Activated CD8-positive, alpha-beta T cell treated with anti-CD3 and anti-CD28 coated beads, Interleukin-2, amount 10 ng/mL, durations not matched to agents 7 days and 5 days (primary cell): ENCODE measurements around the gene GRHL3. TPM values are rescaled to one million over a fixed set of nuclear protein-coding genes. Genes with fewer than 3 reads are reported as not detected.

ENCODE experiments used
- ATAC-seq: fragments of 150-1000 bp; cut with Tn5 transposase; one replicate; pipeline ENCODE4 v1.10.0; 2021; ENCODE audit warnings: moderate library complexity
- CTCF ChIA-PET: fragments of 350-600 bp; sonication (Branson Sonifier 250); formaldehyde crosslinking; loops from one replicate; lab custom pipeline; 2021; ENCODE audit warnings: antibody characterized with exemption; lab: Charles Lee
- POLR2A ChIA-PET: fragments of 350-600 bp; sonication (Branson Sonifier 250); formaldehyde crosslinking; loops from one replicate; lab custom pipeline; 2021; ENCODE audit warnings: antibody characterized with exemption; lab: Charles Lee
- DNase-seq: peaks from one replicate; pipeline ENCODE4 v3.0.0-alpha.2; 2020
- H3K27ac Mint-ChIP-seq: one replicate; pipeline ENCODE4 v1.8.0; 2021; ENCODE audit warnings: mild to moderate bottlenecking, mixed read lengths
- H3K27me3 Mint-ChIP-seq: one replicate; pipeline ENCODE4 v1.8.0; 2021; ENCODE audit warnings: low read depth, mixed read lengths
- H3K36me3 Mint-ChIP-seq: one replicate; pipeline ENCODE4 v1.8.0; 2021; ENCODE audit warnings: low read depth, mixed read lengths
- H3K4me1 Mint-ChIP-seq: one replicate; pipeline ENCODE4 v1.8.0; 2021; ENCODE audit warnings: low read depth, mixed read lengths
- H3K4me3 Mint-ChIP-seq: one replicate; pipeline ENCODE4 v1.8.0; 2021; ENCODE audit warnings: mild to moderate bottlenecking, mixed read lengths
- H3K9me3 Mint-ChIP-seq: one replicate; pipeline ENCODE4 v1.8.0; 2022; ENCODE audit warnings: mixed read lengths; ENCODE audit not compliant: insufficient read depth
- total RNA-seq, 2 experiments: library from RNA; stranded (reverse); gene quantifications; one replicate each; pipeline ENCODE4 v1.2.3, GENCODE V29; 2021

Gene GRHL3
- total RNA-seq, 2 experiments from 2014 or later, result not detected

GRCh38 chr1:24348196-24348595 is 29.0 kb downstream of the GRHL3 start:
- Mint-ChIP-seq H3K4me1 (peaks cover 22% of the 10 kb centered on the region), H3K27me3 (peaks cover 7% of the 10 kb centered on the region), H3K27ac (no peak overlapping the region), H3K4me3 (no peak overlapping the region), H3K36me3 (no peaks in the 10 kb centered on the region), H3K9me3 (no peaks in the 10 kb centered on the region)
- ChIA-PET POLR2A (interaction anchor here (0.6 kb wide), 1 partner anchor 511 kb away, joined by 4 read pairs; no protein-coding TSS in a partner anchor), CTCF (no interaction called here)
- DNase-seq (no peak), ATAC-seq (no peak)

GRCh38 chr1:24349891-24350290 is 30.7 kb downstream of the GRHL3 start:
- H3K27me3 Mint-ChIP-seq, result peaks cover 7% of the 10 kb centered on the region
- H3K4me1 Mint-ChIP-seq, result peaks cover 22% of the 10 kb centered on the region
- ChIA-PET POLR2A (no interaction called here), CTCF (no interaction called here)
- no peak overlapping the region for H3K27ac Mint-ChIP-seq
- no peaks in the 10 kb centered on the region for H3K9me3 Mint-ChIP-seq
- no peak overlapping the region for H3K4me3 Mint-ChIP-seq
- H3K36me3 Mint-ChIP-seq, result no peaks in the 10 kb centered on the region
- DNase-seq (no peak), ATAC-seq (no peak)

GRCh38 chr1:24351247-24351646 is 32.1 kb downstream of the GRHL3 start:
- Mint-ChIP-seq H3K9me3 (no peaks in the 10 kb centered on the region), H3K36me3 (no peaks in the 10 kb centered on the region), H3K27ac (no peak overlapping the region), H3K4me1 (peaks cover 22% of the 10 kb centered on the region), H3K27me3 (peaks cover 2% of the 10 kb centered on the region), H3K4me3 (no peak overlapping the region)
- POLR2A ChIA-PET, result interaction anchor here (0.6 kb wide), 1 partner anchor 33 kb away, joined by 3 read pairs; no protein-coding TSS in a partner anchor
- DNase-seq (no peak), ATAC-seq (no peak)
- CTCF ChIA-PET, result interaction anchor here (0.7 to 2.7 kb wide), 5 partner anchors 14 to 201 kb away, joined by 3 to 20 read pairs (median 4); no protein-coding TSS in a partner anchor

- H3K36me3 Mint-ChIP-seq, result no peaks in the 10 kb centered on the region
- H3K27me3 Mint-ChIP-seq, result no peaks in the 10 kb centered on the region
- peaks cover 22% of the 10 kb centered on the region for H3K4me1 Mint-ChIP-seq
- ChIA-PET POLR2A (interaction anchor here (0.6 kb wide), 1 partner anchor 32 kb away, joined by 3 read pairs; no protein-coding TSS in a partner anchor), CTCF (interaction anchor here (1.8 to 2.7 kb wide), 3 partner anchors 40 to 202 kb away, joined by 4 to 20 read pairs (median 6); no protein-coding TSS in a partner anchor)
- no peak overlapping the region for H3K4me3 Mint-ChIP-seq
- H3K27ac Mint-ChIP-seq, result no peak overlapping the region
- ATAC-seq, result no peak
- DNase-seq, result no peak
- no peaks in the 10 kb centered on the region for H3K9me3 Mint-ChIP-seq
Observed at GRCh38 chr1:24351918-24352627, 32.9 kb downstream of the GRHL3 start.

GRCh38 chr1:24353292-24353891 is 34.2 kb downstream of the GRHL3 start:
- no peak for DNase-seq
- H3K4me3 Mint-ChIP-seq, result no peak overlapping the region
- H3K4me1 Mint-ChIP-seq, result peaks cover 22% of the 10 kb centered on the region
- no peaks in the 10 kb centered on the region for H3K36me3 Mint-ChIP-seq
- H3K9me3 Mint-ChIP-seq, result no peaks in the 10 kb centered on the region
- H3K27me3 Mint-ChIP-seq, result no peaks in the 10 kb centered on the region
- H3K27ac Mint-ChIP-seq, result no peak overlapping the region
- ATAC-seq, result no peak
- CTCF ChIA-PET, result interaction anchor here (2.7 kb wide), 1 partner anchor 39 kb away, joined by 20 read pairs; no protein-coding TSS in a partner anchor
- POLR2A ChIA-PET, result no interaction called here

GRCh38 chr1:24355466-24355865 is 36.3 kb downstream of the GRHL3 start:
- H3K27ac Mint-ChIP-seq, result no peak overlapping the region
- ATAC-seq (no peak), DNase-seq (no peak)
- no peaks in the 10 kb centered on the region for H3K36me3 Mint-ChIP-seq
- ChIA-PET POLR2A (no interaction called here), CTCF (interaction anchor here (0.5 kb wide), 1 partner anchor 156 kb away, joined by 3 read pairs; no protein-coding TSS in a partner anchor)
- no peak overlapping the region for H3K4me3 Mint-ChIP-seq
- no peaks in the 10 kb centered on the region for H3K27me3 Mint-ChIP-seq
- H3K9me3 Mint-ChIP-seq, result no peaks in the 10 kb centered on the region
- peaks cover 17% of the 10 kb centered on the region for H3K4me1 Mint-ChIP-seq

GRCh38 chr1:24357038-24357437 is 37.9 kb downstream of the GRHL3 start:
- ChIA-PET CTCF (no interaction called here), POLR2A (no interaction called here)
- Mint-ChIP-seq H3K9me3 (no peaks in the 10 kb centered on the region), H3K4me1 (peaks cover 7% of the 10 kb centered on the region), H3K4me3 (no peak overlapping the region), H3K27me3 (no peaks in the 10 kb centered on the region), H3K36me3 (no peaks in the 10 kb centered on the region), H3K27ac (no peak overlapping the region)
- ATAC-seq, result no peak
- no peak for DNase-seq

- no peaks in the 10 kb centered on the region for H3K27me3 Mint-ChIP-seq
- H3K36me3 Mint-ChIP-seq, result no peaks in the 10 kb centered on the region
- no peak overlapping the region for H3K27ac Mint-ChIP-seq
- no peak for ATAC-seq
- CTCF ChIA-PET, result interaction anchor here (1.1 kb wide), 1 partner anchor 210 kb away, joined by 3 read pairs; no protein-coding TSS in a partner anchor
- no peaks in the 10 kb centered on the region for H3K9me3 Mint-ChIP-seq
- DNase-seq, result no peak
- POLR2A ChIA-PET, result no interaction called here
- H3K4me3 Mint-ChIP-seq, result no peak overlapping the region
- peaks cover 7% of the 10 kb centered on the region for H3K4me1 Mint-ChIP-seq
Observed at GRCh38 chr1:24360681-24361080, 41.5 kb downstream of the GRHL3 start.

GRCh38 chr1:24361811-24362210 is 42.7 kb downstream of the GRHL3 start:
- CTCF ChIA-PET, result interaction anchor here (1.1 kb wide), 1 partner anchor 211 kb away, joined by 3 read pairs; no protein-coding TSS in a partner anchor
- no peaks in the 10 kb centered on the region for H3K9me3 Mint-ChIP-seq
- DNase-seq, result no peak
- no peaks in the 10 kb centered on the region for H3K27me3 Mint-ChIP-seq
- H3K36me3 Mint-ChIP-seq, result no peaks in the 10 kb centered on the region
- no peak for ATAC-seq
- H3K27ac Mint-ChIP-seq, result no peak overlapping the region
- no peak overlapping the region for H3K4me3 Mint-ChIP-seq
- POLR2A ChIA-PET, result no interaction called here
- H3K4me1 Mint-ChIP-seq, result peaks cover 9% of the 10 kb centered on the region

GRCh38 chr1:24362396-24362795 is 43.2 kb downstream of the GRHL3 start:
- no peaks in the 10 kb centered on the region for H3K27me3 Mint-ChIP-seq
- ATAC-seq (no peak), DNase-seq (no peak)
- H3K27ac Mint-ChIP-seq, result no peak overlapping the region
- no peaks in the 10 kb centered on the region for H3K9me3 Mint-ChIP-seq
- ChIA-PET CTCF (interaction anchor here (1.3 to 2.7 kb wide), 3 partner anchors 22 to 163 kb away, joined by 3 to 7 read pairs (median 6); no protein-coding TSS in a partner anchor), POLR2A (no interaction called here)
- H3K4me1 Mint-ChIP-seq, result peaks cover 9% of the 10 kb centered on the region
- H3K36me3 Mint-ChIP-seq, result no peaks in the 10 kb centered on the region
- H3K4me3 Mint-ChIP-seq, result no peak overlapping the region

- no peak overlapping the region for H3K4me3 Mint-ChIP-seq
- DNase-seq (no peak), ATAC-seq (no peak)
- no peaks in the 10 kb centered on the region for H3K9me3 Mint-ChIP-seq
- H3K4me1 Mint-ChIP-seq, result peaks cover 9% of the 10 kb centered on the region
- no peak overlapping the region for H3K27ac Mint-ChIP-seq
- POLR2A ChIA-PET, result no interaction called here
- H3K27me3 Mint-ChIP-seq, result no peaks in the 10 kb centered on the region
- H3K36me3 Mint-ChIP-seq, result no peaks in the 10 kb centered on the region
- CTCF ChIA-PET, result interaction anchor here (1.3 to 2.7 kb wide), 3 partner anchors 21 to 164 kb away, joined by 3 to 7 read pairs (median 6); no protein-coding TSS in a partner anchor
Observed at GRCh38 chr1:24362982-24363614, 43.9 kb downstream of the GRHL3 start.
